ENCODE results near the gene LRPAP1. TPM values are rescaled to one million over a fixed set of nuclear protein-coding genes. Genes with fewer than 3 reads are reported as not detected.

LRPAP1 gene
- total and polyA plus RNA-seq, 2 donors (not counting 1 experiment from before 2014, with no cell fraction given) = 62.9 to 80.5 TPM

- H3K27ac ChIP-seq (ENCODE audit: insufficient read depth, low read length) = no peak overlapping the region
- H3K4me2 ChIP-seq (ENCODE audit: extremely low read depth, insufficient read depth, low read length) = no peak overlapping the region
- H3K27me3 ChIP-seq (ENCODE audit: control insufficient read depth, insufficient read depth, low read length) = peaks cover 16% of the 10 kb centered on the region
- no peaks in the 10 kb centered on the region for H3K9me3 ChIP-seq (ENCODE audit: control insufficient read depth, insufficient read depth, low read depth, low read length)
- no peak overlapping the region for H3K4me3 ChIP-seq (replicated peaks in 1 of 4; ENCODE audit: control extremely low read depth in 1 of 4, insufficient read depth in 1 of 4, low read depth in 3 of 4, low read length in 4 of 4)
- H3K4me1 ChIP-seq (ENCODE audit: control insufficient read depth, extremely low read depth, insufficient read depth, low read length) = no peaks in the 10 kb centered on the region
- no peak overlapping the region for H3K9ac ChIP-seq (ENCODE audit: insufficient read depth, low read length)
- TF ChIP-seq CTCF (conservative IDR thresholded peaks at IDR 0.05 in 1 of 2, IDR thresholded peaks at IDR 0.05 in 1 of 2; ENCODE audit: low read depth in 1 of 2, low read length in 2 of 2) = peak; percentile 97 to 99
- no peak for TF ChIP-seq EZH2 (IDR thresholded peaks at IDR 0.05; ENCODE audit: low read length, missing control alignments)
- no peaks in the 10 kb centered on the region for H3K36me3 ChIP-seq (ENCODE audit: control insufficient read depth, insufficient read depth, low read length)
- no peak overlapping the region for H2AFZ ChIP-seq (ENCODE audit: low read length)
- no peaks in the 10 kb centered on the region for H4K20me1 ChIP-seq (ENCODE audit: control insufficient read depth, extremely low read depth, insufficient read depth, low read length)
- peak; percentile 44 to 76 for DNase-seq (ENCODE audit: low read depth in 2 of 2)
- no peaks in the 10 kb centered on the region for H3K79me2 ChIP-seq (ENCODE audit: control insufficient read depth, insufficient read depth, low read length)
Measured at GRCh38 chr4:3480528-3481112, 51.6 kb downstream of the LRPAP1 start.

DNA sequence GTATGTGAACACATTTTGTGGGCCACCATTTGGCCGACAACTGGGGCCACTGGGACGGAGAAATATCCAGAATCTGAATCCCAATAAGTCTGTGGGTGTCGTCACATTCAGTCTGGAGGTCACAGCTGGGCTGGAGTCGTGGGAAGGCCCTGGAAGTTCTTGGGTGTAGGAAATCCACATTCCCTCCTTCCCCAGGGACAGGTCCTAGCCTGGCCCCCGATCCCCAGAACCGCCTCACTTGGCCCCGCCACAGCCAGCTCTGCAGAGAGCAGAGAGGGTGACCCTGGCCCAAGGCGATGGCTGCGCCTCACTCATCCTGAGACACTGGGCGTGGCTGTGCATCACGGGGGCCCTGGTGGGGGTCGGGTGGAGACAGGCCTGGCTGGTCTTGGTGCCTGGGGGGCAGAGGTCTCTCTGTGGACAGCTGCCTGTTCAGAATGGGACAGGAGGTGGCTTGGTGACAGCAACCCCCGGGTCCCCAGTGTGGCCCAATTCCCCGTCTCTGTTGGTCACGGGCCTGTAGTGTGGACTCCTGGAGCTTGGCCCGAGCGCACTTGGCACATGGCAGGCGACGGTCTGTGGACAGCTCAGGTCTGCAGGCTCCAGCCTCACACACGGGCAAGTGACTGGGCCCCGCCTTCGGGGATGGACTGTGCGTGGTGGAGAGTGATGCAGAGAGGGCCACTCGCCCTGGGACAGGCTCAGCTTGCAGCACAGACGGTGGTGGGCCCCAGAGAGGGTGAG lies 52.7 kb downstream of the LRPAP1 start:
- no peaks in the 10 kb centered on the region for H3K36me3 ChIP-seq (ENCODE audit: control insufficient read depth, insufficient read depth, low read length)
- H2AFZ ChIP-seq (ENCODE audit: low read length) = no peak overlapping the region
- H3K9ac ChIP-seq (ENCODE audit: insufficient read depth, low read length) = no peak overlapping the region
- no peak overlapping the region for H3K27ac ChIP-seq (ENCODE audit: insufficient read depth, low read length)
- H3K27me3 ChIP-seq (ENCODE audit: control insufficient read depth, insufficient read depth, low read length) = peaks cover 5% of the 10 kb centered on the region
- H3K9me3 ChIP-seq (ENCODE audit: control insufficient read depth, insufficient read depth, low read depth, low read length) = no peaks in the 10 kb centered on the region
- no peak overlapping the region for H3K4me3 ChIP-seq (replicated peaks in 1 of 4; ENCODE audit: control extremely low read depth in 1 of 4, insufficient read depth in 1 of 4, low read depth in 3 of 4, low read length in 4 of 4)
- H3K4me1 ChIP-seq (ENCODE audit: control insufficient read depth, extremely low read depth, insufficient read depth, low read length) = no peaks in the 10 kb centered on the region
- DNase-seq (ENCODE audit: low read depth in 2 of 2) = no peak
- no peaks in the 10 kb centered on the region for H4K20me1 ChIP-seq (ENCODE audit: control insufficient read depth, extremely low read depth, insufficient read depth, low read length)
- TF ChIP-seq CTCF (conservative IDR thresholded peaks at IDR 0.05 in 1 of 2, IDR thresholded peaks at IDR 0.05 in 1 of 2; ENCODE audit: low read depth in 1 of 2, low read length in 2 of 2) (no peak), EZH2 (IDR thresholded peaks at IDR 0.05; ENCODE audit: low read length, missing control alignments) (no peak)
- no peak overlapping the region for H3K4me2 ChIP-seq (ENCODE audit: extremely low read depth, insufficient read depth, low read length)
- no peaks in the 10 kb centered on the region for H3K79me2 ChIP-seq (ENCODE audit: control insufficient read depth, insufficient read depth, low read length)

DNA sequence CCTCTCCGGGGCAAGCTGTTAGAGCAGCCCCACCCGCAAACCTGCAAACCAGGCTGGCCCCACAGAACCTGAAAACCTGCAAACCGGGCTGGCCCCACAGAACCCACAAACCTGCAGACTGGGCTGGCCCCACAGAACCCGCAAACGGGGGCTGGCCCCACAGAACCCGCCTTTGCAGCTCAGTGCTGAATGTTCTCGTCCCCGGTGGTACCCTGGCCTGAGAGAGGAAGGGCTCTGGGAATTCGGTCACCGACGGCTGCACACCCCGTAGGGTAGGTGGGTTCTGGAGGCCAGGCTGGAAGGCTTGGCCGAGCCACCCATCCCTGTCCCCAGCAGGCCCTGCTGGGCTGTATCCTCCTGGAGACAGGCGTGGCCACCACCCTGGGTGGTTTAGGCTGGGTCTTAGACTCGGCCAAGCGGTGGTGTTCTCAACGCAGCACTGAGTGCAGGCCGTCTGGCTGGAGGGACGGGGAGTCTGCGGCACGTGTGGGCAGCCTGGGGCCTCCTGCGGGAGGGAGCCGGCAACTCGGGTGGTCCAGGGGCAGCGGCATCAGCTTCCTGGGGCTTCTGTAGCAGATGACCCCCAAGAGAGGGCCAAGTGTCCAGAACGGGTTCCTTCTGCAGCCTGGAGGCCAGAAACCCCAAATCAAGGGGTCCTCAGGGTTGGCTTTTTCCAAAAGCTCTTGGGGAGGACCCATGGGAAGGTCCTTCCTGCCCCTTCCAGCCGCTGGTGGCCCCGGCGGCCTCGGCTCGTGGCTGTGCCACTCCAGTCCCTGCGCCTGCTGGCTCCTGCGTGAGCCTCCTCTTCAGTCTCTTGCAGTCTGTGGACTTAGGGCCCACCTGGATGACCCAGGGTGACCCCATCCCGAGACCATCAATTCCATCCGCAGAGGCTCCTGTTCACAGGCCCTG lies 53.5 kb downstream of the LRPAP1 start:
- TF ChIP-seq EZH2 (IDR thresholded peaks at IDR 0.05; ENCODE audit: low read length, missing control alignments) = no peak
- TF ChIP-seq CTCF (conservative IDR thresholded peaks at IDR 0.05 in 1 of 2, IDR thresholded peaks at IDR 0.05 in 1 of 2; ENCODE audit: low read depth in 1 of 2, low read length in 2 of 2) = no peak
- H3K27ac ChIP-seq (ENCODE audit: insufficient read depth, low read length) = no peak overlapping the region
- H3K9ac ChIP-seq (ENCODE audit: insufficient read depth, low read length) = no peak overlapping the region
- no peaks in the 10 kb centered on the region for H3K36me3 ChIP-seq (ENCODE audit: control insufficient read depth, insufficient read depth, low read length)
- no peak overlapping the region for H3K4me3 ChIP-seq (replicated peaks in 1 of 4; ENCODE audit: control extremely low read depth in 1 of 4, insufficient read depth in 1 of 4, low read depth in 3 of 4, low read length in 4 of 4)
- no peak overlapping the region for H3K4me2 ChIP-seq (ENCODE audit: extremely low read depth, insufficient read depth, low read length)
- no peaks in the 10 kb centered on the region for H3K27me3 ChIP-seq (ENCODE audit: control insufficient read depth, insufficient read depth, low read length)
- H3K79me2 ChIP-seq (ENCODE audit: control insufficient read depth, insufficient read depth, low read length) = no peaks in the 10 kb centered on the region
- H3K9me3 ChIP-seq (ENCODE audit: control insufficient read depth, insufficient read depth, low read depth, low read length) = no peaks in the 10 kb centered on the region
- H2AFZ ChIP-seq (ENCODE audit: low read length) = no peak overlapping the region
- H3K4me1 ChIP-seq (ENCODE audit: control insufficient read depth, extremely low read depth, insufficient read depth, low read length) = no peaks in the 10 kb centered on the region
- DNase-seq (ENCODE audit: low read depth in 2 of 2) = no peak
- no peaks in the 10 kb centered on the region for H4K20me1 ChIP-seq (ENCODE audit: control insufficient read depth, extremely low read depth, insufficient read depth, low read length)

Measured in fibroblast of lung (primary cell).